Left ventricle myocardium inferior (tissue), 1 donor: ENCODE data around the gene AIG1. TPM values are rescaled to one million over a fixed set of nuclear protein-coding genes. Genes with fewer than 3 reads are reported as not detected.
A peak's percentile ranks its signal among the peaks of the same experiment; 100 is the strongest.

Experiments used
- DNase-seq: peaks from one replicate; pipeline ENCODE4 v3.0.0-alpha.2; 2020
- H3K27ac ChIP-seq: fragments of 200-600 bp; replicated peaks from 2 replicates; pipeline ENCODE4 v1.8.0; 2021
- H3K27me3 ChIP-seq: fragments of 200-600 bp; 2 replicates; pipeline ENCODE4 v1.8.0; 2021; ENCODE audit warnings: low read depth
- H3K36me3 ChIP-seq: fragments of 200-600 bp; 2 replicates; pipeline ENCODE4 v1.8.0; 2021
- H3K4me1 ChIP-seq: fragments of 200-600 bp; 2 replicates; pipeline ENCODE4 v1.8.0; 2021
- H3K4me3 ChIP-seq: fragments of 200-600 bp; 2 replicates; pipeline ENCODE4 v1.8.0; 2021; ENCODE audit warnings: mild to moderate bottlenecking, moderate library complexity
- H3K9me3 ChIP-seq: fragments of 200-600 bp; replicated peaks from 2 replicates; pipeline ENCODE4 v1.8.0; 2021
- CTCF ChIP-seq: fragments of 200-600 bp; IDR thresholded peaks from 2 replicates; pipeline ENCODE4 v1.8.0; 2021; ENCODE audit warnings: antibody characterized with exemption, mild to moderate bottlenecking, borderline replicate concordance
- intact Hi-C: fragments of 100-400 bp; cut with micrococcal nuclease; formaldehyde crosslinking; loops from one replicate; pipeline ENCODE4 v1.11.0; 2022
- total RNA-seq: library from RNA; stranded (reverse); fragmentation: NEBNext Ultra II Directional; extraction: Animal tissue kit (Norgen Biotek cat#: 25700); gene quantifications from one replicate; pipeline ENCODE4 v1.2.1, GENCODE V29; 2021
- donor health status: DM: no; HTN: yes; CAD: no; lungs with severe emphysema.

AIG1 gene
- total RNA-seq, 1 donor from 2014 or later = 76.5 TPM

- Histone ChIP-seq H3K27me3 (no peaks in the 10 kb centered on the region), H3K27ac (no peak overlapping the region), H3K9me3 (peaks cover 22% of the 10 kb centered on the region), H3K4me3 (no peak overlapping the region), H3K36me3 (peaks cover 16% of the 10 kb centered on the region), H3K4me1 (peaks cover 7% of the 10 kb centered on the region)
- no peak for DNase-seq
- intact Hi-C loops = no loop called here
- no peak for TF ChIP-seq CTCF
These were observed 114.3 kb downstream of the AIG1 start for GRCh38 chr6:143174951-143175350.

- DNase-seq = no peak
- intact Hi-C loops = no loop called here
- no peak overlapping the region for H3K27ac ChIP-seq
- peaks cover 22% of the 10 kb centered on the region for H3K9me3 ChIP-seq
- H3K27me3 ChIP-seq = no peaks in the 10 kb centered on the region
- H3K4me1 ChIP-seq = peaks cover 21% of the 10 kb centered on the region
- no peak overlapping the region for H3K4me3 ChIP-seq
- H3K36me3 ChIP-seq = peaks cover 16% of the 10 kb centered on the region
- TF ChIP-seq CTCF = no peak
These were observed 115.7 kb downstream of the AIG1 start for GRCh38 chr6:143176090-143177021.

- peaks cover 16% of the 10 kb centered on the region for H3K36me3 ChIP-seq
- no peak for TF ChIP-seq CTCF
- H3K27ac ChIP-seq = no peak overlapping the region
- DNase-seq = no peak
- H3K4me3 ChIP-seq = no peak overlapping the region
- intact Hi-C loops = no loop called here
- peaks cover 22% of the 10 kb centered on the region for H3K9me3 ChIP-seq
- no peaks in the 10 kb centered on the region for H3K27me3 ChIP-seq
- H3K4me1 ChIP-seq = peaks cover 26% of the 10 kb centered on the region
These were observed 117.0 kb downstream of the AIG1 start for GRCh38 chr6:143177706-143178105.

- peaks cover 21% of the 10 kb centered on the region for H3K9me3 ChIP-seq
- intact Hi-C loops = no loop called here
- no peak overlapping the region for H3K4me3 ChIP-seq
- no peaks in the 10 kb centered on the region for H3K27me3 ChIP-seq
- peaks cover 16% of the 10 kb centered on the region for H3K36me3 ChIP-seq
- no peak for DNase-seq
- TF ChIP-seq CTCF = no peak
- peaks cover 32% of the 10 kb centered on the region for H3K4me1 ChIP-seq
- no peak overlapping the region for H3K27ac ChIP-seq
These were observed 118.4 kb downstream of the AIG1 start for GRCh38 chr6:143179096-143179495.

GRCh38 chr6:143179901-143180612, 119.4 kb downstream of the AIG1 start:
- intact Hi-C loops = no loop called here
- H3K4me3 ChIP-seq = peak overlapping the region; percentile 15
- TF ChIP-seq CTCF = no peak
- H3K27me3 ChIP-seq = no peaks in the 10 kb centered on the region
- peaks cover 38% of the 10 kb centered on the region for H3K4me1 ChIP-seq
- DNase-seq = no peak
- H3K36me3 ChIP-seq = peaks cover 13% of the 10 kb centered on the region
- peaks cover 12% of the 10 kb centered on the region for H3K9me3 ChIP-seq
- peak overlapping the region; percentile 43 for H3K27ac ChIP-seq
